LNCaP clone FGC (cell line): Measurements from ENCODE around the gene TNS1.

Experiments used
- DNase-seq: peaks from one replicate; pipeline ENCODE4 v3.0.0-alpha.2; 2011; ENCODE audit warnings: low read depth
- H3K4me3 ChIP-seq: 2 replicates; pipeline ENCODE4 v1.5.1; 2011; ENCODE audit warnings: mild to moderate bottlenecking, low read depth, low read length, control low read depth
- TF ChIP-seq, protein P1 (sequence below): IDR thresholded peaks from 2 replicates; pipeline ENCODE4 v1.5.1; 2012; ENCODE audit warnings: mild to moderate bottlenecking; ENCODE audit not compliant: control insufficient read depth, insufficient read depth; ENCODE audit errors: extremely low read depth

The TNS1 gene

GRCh38 chr2:217969588-217969987, 33.2 kb downstream of the TNS1 start:
- no peak overlapping the region for H3K4me3 ChIP-seq
- DNase-seq, result no peak
- TF ChIP-seq, protein P1, sequence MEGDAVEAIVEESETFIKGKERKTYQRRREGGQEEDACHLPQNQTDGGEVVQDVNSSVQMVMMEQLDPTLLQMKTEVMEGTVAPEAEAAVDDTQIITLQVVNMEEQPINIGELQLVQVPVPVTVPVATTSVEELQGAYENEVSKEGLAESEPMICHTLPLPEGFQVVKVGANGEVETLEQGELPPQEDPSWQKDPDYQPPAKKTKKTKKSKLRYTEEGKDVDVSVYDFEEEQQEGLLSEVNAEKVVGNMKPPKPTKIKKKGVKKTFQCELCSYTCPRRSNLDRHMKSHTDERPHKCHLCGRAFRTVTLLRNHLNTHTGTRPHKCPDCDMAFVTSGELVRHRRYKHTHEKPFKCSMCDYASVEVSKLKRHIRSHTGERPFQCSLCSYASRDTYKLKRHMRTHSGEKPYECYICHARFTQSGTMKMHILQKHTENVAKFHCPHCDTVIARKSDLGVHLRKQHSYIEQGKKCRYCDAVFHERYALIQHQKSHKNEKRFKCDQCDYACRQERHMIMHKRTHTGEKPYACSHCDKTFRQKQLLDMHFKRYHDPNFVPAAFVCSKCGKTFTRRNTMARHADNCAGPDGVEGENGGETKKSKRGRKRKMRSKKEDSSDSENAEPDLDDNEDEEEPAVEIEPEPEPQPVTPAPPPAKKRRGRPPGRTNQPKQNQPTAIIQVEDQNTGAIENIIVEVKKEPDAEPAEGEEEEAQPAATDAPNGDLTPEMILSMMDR, result no peak

DNA sequence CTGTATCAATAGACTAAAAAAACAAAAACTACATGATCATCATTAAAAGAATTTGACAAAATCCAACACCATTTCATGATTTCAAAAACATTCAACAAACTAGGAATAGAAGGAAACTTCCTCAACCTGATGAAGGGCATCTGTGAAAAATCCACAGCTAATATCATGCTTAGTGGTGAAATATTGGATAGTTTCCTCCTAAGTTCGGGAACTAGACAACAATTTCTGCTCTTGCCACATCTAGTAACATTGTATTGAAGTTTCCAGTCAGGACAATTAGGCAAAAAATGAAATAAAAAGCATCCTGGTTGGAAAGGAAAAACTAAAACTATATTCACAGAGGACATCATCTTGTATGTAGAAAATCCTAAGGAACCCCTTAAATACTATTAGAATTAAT, 34.8 kb downstream of the TNS1 start:
- DNase-seq, result no peak
- TF ChIP-seq, protein P1, result no peak

GRCh38 chr2:217966423-217967070, 36.2 kb downstream of the TNS1 start:
- no peak for DNase-seq
- no peak overlapping the region for H3K4me3 ChIP-seq
- TF ChIP-seq, protein P1, result no peak

More for the DNA sequence above, 34.8 kb downstream of the TNS1 start:
- no peak overlapping the region for H3K4me3 ChIP-seq

DNA sequence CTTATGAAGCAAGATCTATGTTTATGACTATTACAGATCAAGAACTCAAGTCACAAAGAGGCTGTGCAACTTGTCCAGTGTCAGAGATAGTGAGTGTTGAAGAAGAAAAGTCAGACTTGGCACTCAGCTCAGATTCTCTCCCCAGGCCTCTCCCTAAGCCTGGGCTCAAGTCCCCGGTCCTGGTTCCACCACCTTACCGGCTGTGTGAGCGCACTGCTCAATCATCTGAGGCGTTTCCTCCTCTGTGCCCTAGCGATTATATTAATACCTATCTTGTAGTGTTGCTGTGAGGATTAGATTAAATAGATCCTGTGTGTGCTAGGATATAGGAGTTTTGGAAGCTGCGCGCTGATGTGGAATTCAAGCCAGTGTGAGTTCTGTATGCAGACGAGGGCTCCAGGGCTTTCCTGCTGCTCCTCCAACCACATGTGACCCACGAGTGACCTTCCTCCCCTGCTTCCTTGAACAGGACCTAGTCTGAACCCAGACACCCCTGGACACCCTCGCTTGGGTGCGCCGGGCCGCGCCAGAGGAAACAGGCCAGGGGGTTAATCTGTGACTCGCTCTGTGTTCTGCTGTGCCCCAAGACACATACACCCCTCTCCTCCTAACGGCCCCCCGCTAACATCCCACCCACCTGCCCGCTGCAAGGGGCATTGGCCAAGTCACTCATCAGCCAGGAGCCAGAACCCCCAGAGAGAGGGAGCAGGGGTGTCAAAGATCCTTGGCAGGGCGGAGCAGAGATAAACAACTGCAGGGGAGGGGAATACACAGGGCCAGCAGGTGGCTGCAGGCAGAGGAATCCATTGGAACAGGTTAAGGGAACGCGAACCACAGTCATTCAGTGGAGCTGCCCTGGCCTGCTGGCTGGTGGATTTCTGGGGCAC, 38.3 kb downstream of the TNS1 start:
- TF ChIP-seq, protein P1, result no peak
- no peak overlapping the region for H3K4me3 ChIP-seq
- DNase-seq, result no peak

GRCh38 chr2:217960351-217960750, 42.4 kb downstream of the TNS1 start:
- DNase-seq, result no peak
- TF ChIP-seq, protein P1, result no peak
- no peak overlapping the region for H3K4me3 ChIP-seq

GRCh38 chr2:217959723-217960122, 43.1 kb downstream of the TNS1 start:
- no peak overlapping the region for H3K4me3 ChIP-seq
- DNase-seq, result no peak

More at GRCh38 chr2:217959723-217960122, 43.1 kb downstream of the TNS1 start:
- TF ChIP-seq, protein P1, result no peak
